ENCODE data around the gene MCOLN2.

The MCOLN2 gene

GRCh38 chr1:84939761-84940160, 57.2 kb downstream of the MCOLN2 start:
- DNase-seq (ENCODE audit: low spot score), result no peak
- TF ChIP-seq CTCF (IDR thresholded peaks at IDR 0.05; ENCODE audit: extremely low read depth, missing control alignments), result no peak

DNA sequence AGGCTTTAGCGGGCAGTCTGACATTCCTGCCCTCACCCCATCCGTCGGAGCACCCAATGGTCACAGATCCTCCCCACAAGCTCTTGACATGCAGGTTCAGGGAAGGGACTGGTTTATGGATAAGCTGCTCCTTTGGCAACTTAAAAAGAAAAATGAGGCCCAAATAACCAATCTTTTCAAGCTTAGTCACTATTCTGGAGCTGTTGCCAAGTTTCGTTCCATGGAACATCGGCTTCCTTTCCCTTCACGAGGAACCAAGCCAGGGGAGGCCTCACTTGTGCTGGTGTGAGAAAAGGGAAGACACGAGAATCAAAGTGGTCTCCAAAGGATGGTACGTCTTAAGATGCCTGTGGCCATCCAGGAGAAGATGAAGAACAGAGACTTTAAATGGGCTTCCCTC, 57.8 kb downstream of the MCOLN2 start:
- no peak for TF ChIP-seq CTCF (IDR thresholded peaks at IDR 0.05; ENCODE audit: extremely low read depth, missing control alignments)
- no peak for DNase-seq (ENCODE audit: low spot score)

- DNase-seq (ENCODE audit: low spot score), result peak; percentile 38
- peak; percentile 66 for TF ChIP-seq CTCF (IDR thresholded peaks at IDR 0.05; ENCODE audit: extremely low read depth, missing control alignments)
Measured at GRCh38 chr1:84936116-84936810, 60.6 kb downstream of the MCOLN2 start.

- no peak for TF ChIP-seq CTCF (IDR thresholded peaks at IDR 0.05; ENCODE audit: extremely low read depth, missing control alignments)
- no peak for DNase-seq (ENCODE audit: low spot score)
Measured at GRCh38 chr1:84933011-84933611, 63.8 kb downstream of the MCOLN2 start.

DNA sequence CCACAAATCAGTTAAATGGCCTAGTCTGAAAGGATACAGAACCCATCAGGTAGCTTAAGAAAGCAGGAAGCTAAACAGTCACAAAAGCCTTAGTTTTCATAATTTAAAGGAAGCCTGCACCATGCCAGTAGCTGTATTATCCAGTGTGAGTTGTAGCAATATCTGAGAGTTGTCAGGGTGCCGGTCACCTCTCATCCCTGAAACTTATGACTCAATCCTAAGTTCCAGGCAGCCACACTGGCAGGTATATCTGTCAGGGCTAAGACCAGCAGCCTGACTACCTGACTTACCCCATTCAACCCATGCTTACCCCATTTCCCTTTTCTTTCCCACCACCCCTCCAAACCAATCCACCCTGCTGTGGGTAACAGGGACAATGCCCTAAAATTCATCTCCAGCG, 66.1 kb downstream of the MCOLN2 start:
- DNase-seq (ENCODE audit: low spot score), result no peak

GRCh38 chr1:84930329-84930728, 66.6 kb downstream of the MCOLN2 start:
- no peak for TF ChIP-seq CTCF (IDR thresholded peaks at IDR 0.05; ENCODE audit: extremely low read depth, missing control alignments)
- DNase-seq (ENCODE audit: low spot score), result no peak

More for the DNA sequence above, 66.1 kb downstream of the MCOLN2 start:
- TF ChIP-seq CTCF (IDR thresholded peaks at IDR 0.05; ENCODE audit: extremely low read depth, missing control alignments), result no peak

- TF ChIP-seq CTCF (IDR thresholded peaks at IDR 0.05; ENCODE audit: extremely low read depth, missing control alignments), result no peak
- DNase-seq (ENCODE audit: low spot score), result no peak
Measured at GRCh38 chr1:84929581-84929980, 67.3 kb downstream of the MCOLN2 start.
